Epidermal melanocyte (primary cell): ENCODE results near the gene TMA7B.
"Not testable (repeated sequence)": the region's sequence is repeated elsewhere in the genome, so short reads cannot be mapped to it uniquely, and the experiment has no call there.

Source experiments
- DNase-seq: peaks from one replicate; pipeline ENCODE4 v3.0.0; 2011; ENCODE audit warnings: low spot score; ENCODE audit not compliant: insufficient read length

The TMA7B gene

GRCh38 chr22:39979458-39979857, 19.3 kb downstream of the TMA7B start:
- DNase-seq, result no peak

GRCh38 chr22:39980596-39980995, 20.4 kb downstream of the TMA7B start:
- DNase-seq, result peak; percentile 8

DNA sequence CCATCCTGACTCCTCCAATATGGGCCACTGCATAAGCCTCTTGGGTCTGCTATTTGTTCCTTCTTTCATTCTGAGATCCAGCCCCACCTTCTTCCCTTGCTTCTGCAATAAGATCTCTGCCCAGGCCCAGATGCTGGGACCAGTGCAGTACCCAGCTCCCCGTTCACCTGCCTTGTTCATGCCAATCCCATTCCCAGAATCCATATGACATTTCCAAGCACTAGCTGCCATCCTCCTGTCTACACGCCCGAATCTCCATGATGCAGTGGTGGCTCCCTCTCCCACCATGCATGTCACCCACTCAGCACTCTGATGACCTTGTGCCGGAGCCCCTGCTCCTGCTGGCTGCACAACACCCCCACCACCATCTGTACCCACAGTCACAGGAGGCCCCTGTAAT, 23.1 kb downstream of the TMA7B start:
- DNase-seq, result peak; percentile 11

GRCh38 chr22:39984006-39984405, 23.8 kb downstream of the TMA7B start:
- no peak for DNase-seq

- no peak for DNase-seq
Observed at GRCh38 chr22:39984746-39985145, 24.5 kb downstream of the TMA7B start.

- DNase-seq, result no peak
Observed at GRCh38 chr22:39985383-39986035, 25.3 kb downstream of the TMA7B start.

GRCh38 chr22:39988386-39989114, 28.4 kb downstream of the TMA7B start:
- DNase-seq, result no peak

- DNase-seq, result no peak
Observed at GRCh38 chr22:39989633-39990032, 29.4 kb downstream of the TMA7B start.

DNA sequence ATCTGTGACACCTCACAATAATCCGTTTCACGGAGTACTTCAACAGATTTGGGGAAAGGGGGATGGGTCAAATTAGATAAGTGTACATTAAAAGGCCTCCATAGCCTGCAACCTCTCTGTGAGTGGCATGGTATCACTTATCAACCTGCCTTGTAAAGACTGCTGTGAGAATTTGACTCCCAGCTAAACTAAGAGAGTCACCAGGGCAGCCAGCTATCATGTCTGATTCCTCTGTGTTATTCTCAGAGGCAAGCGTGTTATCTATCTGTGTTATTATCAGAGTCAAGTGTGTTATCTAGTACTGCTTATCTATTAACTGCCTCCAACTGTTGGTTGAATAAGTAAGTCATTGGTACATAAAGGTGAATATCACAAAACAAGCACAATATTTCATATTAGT, 30.5 kb downstream of the TMA7B start:
- no peak for DNase-seq

DNA sequence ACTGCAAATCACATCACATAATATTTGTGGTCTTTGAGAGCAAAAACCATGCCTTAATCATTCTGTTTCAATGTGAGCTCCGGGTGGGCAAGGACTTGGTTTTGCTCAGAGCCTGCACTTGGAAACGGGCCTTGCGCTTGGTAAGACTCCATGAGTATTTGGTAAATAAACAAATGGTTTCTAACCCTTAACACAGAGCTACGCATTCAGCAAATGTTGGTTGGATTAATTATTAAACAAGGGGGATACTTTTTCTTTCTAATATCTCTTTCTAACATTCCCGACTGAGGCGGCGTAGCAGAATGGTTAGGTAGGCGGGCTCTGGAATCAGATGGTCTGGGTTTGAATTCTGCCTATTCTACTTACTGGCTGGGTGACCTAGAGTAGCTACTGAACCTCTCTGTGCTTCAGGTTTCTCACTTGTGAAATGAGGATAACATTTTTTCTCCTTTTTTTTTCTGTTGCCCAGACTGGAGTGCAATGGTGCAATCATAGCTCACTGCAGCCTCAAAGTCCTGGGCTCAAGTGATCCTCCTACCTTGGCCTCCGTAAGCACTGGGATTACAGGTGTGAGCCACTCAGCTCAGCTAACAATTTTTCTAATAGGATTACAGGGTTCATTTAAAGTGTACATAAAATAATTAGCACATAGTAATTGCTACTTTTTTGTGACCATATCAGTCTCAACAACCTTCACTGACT, 31.1 kb downstream of the TMA7B start:
- no peak for DNase-seq

DNA sequence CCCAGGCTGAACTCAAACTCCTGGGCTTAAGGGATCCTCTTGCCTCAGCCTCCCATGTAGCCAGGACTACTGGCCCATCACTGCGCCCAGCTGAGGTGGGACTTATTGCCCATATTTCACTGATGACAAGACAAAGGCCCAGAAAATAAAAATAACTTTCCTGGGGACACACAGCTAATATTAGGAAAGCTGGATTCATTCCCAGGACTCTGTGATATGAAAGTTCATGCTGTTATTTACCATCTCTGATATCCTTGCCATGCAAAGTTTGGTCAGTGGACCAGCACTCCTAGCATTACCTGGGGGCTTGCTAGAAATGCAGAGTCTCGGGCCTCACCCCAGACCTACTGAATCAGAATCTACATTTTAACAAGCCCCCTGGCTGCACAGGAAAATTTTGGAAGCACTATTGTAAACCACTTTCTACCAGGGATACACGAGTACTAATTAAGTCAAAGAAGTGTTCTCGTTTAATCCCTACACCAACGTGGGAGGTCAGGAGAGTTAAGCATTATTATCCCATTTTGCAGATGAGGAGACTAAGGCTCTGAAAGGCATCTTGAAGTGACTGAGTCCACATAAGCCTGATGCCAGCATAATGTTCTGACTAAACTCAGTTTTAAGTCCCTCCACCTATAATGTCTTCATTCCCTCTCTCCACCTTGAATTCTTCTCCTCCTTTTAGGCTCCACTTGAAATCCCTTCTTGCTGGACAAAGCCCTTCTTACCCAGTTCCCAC, 32.1 kb downstream of the TMA7B start:
- DNase-seq, result no peak

- not testable (repeated sequence) for DNase-seq
Observed at GRCh38 chr22:39992894-39993293, 32.7 kb downstream of the TMA7B start.

- DNase-seq, result peak; percentile 17
Observed at GRCh38 chr22:39994041-39994565, 33.9 kb downstream of the TMA7B start.

DNA sequence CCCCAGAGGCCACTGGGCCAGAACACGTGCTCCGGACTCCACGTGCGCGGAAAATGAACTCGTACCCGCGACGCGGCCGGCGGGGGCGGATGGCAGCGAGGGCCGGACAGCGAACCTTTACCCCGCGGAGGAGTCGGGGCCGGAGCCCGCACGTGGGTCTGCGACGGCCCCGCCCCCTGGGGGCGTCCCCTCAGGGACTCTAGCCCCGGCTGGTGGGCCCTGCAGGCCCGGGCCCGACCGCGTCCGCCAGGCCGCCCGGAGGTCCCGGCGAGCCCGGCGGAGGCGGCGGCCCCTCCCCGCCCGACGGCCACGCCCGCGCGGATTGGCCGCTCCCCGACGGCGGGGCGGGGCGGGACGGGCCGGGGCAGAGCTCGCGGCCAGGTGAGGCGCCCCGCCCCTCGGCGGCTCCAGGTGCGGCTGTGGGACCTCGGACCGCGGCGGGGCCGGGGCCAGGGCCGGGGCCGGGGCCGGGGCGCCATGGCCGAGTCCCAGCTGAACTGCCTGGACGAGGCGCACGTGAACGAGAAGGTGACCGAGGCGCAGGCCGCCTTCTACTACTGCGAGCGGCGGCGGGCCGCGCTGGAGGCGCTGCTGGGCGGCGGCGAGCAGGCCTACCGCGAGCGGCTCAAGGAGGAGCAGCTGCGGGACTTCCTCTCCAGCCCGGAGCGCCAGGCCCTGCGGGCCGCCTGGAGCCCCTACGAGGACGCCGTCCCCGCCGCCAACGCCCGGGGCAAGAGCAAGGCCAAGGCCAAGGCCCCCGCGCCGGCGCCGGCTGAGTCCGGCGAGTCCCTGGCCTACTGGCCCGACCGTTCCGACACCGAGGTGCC, 34.6 kb downstream of the TMA7B start, which contains the start of gene FAM83F:
Gene FAM83F (plus strand): TSS at position 389 of the 827 bp plus-strand sequence. CDS start 89 bp downstream, at position 478.
- peak; percentile 15 for DNase-seq

DNA sequence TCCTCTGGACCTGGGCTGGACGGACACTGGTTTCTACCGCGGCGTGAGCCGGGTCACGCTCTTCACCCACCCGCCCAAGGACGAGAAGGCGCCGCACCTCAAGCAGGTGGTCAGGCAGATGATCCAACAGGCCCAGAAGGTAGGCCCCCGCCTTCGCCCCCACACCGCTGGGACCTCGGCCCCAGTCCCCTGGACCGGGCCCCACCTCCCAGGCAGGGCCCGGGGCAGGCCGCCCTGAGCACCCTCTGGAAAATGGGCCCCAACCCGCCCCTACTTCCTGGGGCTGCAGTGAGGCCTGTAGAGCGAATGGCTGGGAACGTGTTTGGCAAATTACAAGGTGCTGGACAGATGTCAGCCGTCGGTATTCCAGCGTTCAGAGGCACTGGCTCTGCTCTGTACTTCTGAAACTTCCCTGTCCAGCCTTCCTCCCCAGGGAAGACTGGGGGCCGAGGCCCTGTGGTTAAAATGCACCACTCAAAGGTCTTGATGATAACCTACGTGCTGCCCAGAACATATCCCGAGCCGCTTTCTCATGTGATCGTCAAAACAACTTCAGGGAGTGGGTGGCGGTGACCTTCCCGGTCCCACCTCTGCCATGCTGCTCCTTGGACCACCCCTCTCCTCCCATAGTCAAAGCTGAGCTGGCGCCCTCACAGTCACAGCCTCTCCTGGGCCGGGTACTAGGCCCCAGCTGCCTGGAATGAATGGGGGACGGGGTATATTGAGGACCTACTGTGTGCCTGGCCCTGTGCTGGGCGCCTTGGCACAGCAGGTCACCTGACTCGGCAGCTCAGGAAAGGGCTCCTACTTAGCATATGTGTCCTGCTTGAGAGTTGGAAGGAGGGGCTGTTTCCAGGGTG, 35.4 kb downstream of the TMA7B start:
- peak; percentile 17 for DNase-seq

- peak; percentile 57 for DNase-seq
Observed at GRCh38 chr22:39996732-39997131, 36.5 kb downstream of the TMA7B start.

DNA sequence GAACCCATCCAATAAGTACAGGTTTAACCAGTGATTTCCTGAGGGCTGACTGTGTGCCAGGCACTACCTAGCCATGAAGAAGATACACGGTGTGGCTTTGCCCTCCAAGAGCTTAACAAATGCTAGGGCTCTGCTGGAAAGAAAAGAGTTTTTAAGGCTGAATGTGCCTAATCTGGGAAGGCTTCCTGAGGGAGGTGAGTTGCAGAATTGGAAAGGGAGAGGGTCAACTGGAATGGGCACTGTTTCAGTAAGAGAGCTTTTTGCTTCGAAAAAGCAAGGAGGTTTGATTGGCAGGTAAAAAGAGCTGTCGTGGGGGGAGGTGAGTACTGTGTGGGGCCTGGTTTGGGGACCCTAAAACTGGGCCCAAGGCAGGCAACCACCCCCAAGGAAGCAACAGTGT, 37.2 kb downstream of the TMA7B start:
- DNase-seq, result peak; percentile 19

DNA sequence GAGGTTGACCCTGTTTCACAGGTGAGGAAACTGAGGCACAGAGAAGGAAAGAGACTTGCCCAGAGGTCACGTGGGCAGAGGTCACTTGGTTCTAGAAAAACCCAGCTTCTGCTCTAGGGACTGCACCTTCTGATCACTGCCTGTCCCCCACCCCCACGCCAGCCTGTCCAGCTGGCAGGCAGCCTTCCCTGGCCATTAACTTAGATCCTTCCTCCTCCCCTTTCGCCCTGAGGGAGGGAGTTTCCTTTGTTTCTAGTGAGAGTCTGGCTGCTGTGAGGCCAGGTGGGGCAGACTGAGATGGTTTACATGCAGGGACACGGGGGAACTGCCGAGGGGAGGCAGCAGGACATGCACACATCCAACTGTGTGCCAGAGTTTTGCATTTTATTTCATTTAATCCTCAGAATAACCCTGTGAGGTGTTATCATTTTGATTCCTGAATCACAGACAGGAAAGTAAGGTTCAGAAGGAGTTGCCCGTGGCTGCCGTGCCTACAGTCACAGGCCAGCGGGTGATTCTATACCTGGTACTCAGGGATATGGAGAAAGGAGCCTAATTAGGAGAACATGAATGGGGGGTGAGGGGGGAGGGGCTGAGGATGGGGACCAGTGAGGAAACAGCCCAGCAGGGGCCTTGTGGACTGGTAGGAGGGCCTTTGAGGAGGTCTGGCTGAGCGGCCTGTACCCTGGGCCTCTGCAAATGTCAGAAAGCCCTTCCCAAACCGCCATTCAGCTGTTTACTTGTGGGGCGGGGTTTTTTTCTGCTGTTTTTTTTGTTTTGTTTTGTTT, 37.9 kb downstream of the TMA7B start:
- DNase-seq, result peak; percentile 19
